Measurements from ENCODE around the gene TSFM.

TSFM gene

GRCh38 chr12:57782608-57783465, at the start of gene TSFM:
TSFM (plus strand) TSS chr12:57782787; CDS start chr12:57782802, 15 bp downstream.
- DNase-seq, result peak; percentile 97 to 98

GRCh38 chr12:57733928-57734327, 48.7 kb upstream of the TSFM start:
- DNase-seq, result no peak

- DNase-seq, result no peak
Observed at GRCh38 chr12:57734591-57734990, 48.0 kb upstream of the TSFM start.

GRCh38 chr12:57735198-57735855, 47.3 kb upstream of the TSFM start:
- no peak for DNase-seq

GRCh38 chr12:57735952-57736740, 46.4 kb upstream of the TSFM start:
- DNase-seq, result no peak

GRCh38 chr12:57736741-57737466, 45.7 kb upstream of the TSFM start:
- no peak for DNase-seq

- DNase-seq, result no peak
Observed at GRCh38 chr12:57737467-57738460, 44.8 kb upstream of the TSFM start.

GRCh38 chr12:57738661-57739237, 43.8 kb upstream of the TSFM start, which contains the start of gene AGAP2:
AGAP2 (minus strand) TSS chr12:57738742; CDS start chr12:57738246, 496 bp downstream.
- no peak for DNase-seq

GRCh38 chr12:57739387-57739786, 43.2 kb upstream of the TSFM start:
- DNase-seq, result no peak

GRCh38 chr12:57739914-57740538, 42.6 kb upstream of the TSFM start:
- no peak for DNase-seq

- peak; percentile 56 to 57 for DNase-seq
Observed at GRCh38 chr12:57740656-57741412, 41.8 kb upstream of the TSFM start.

GRCh38 chr12:57741413-57741789, 41.2 kb upstream of the TSFM start:
- DNase-seq, result no peak

- DNase-seq, result peak; percentile 66 to 73
Observed at GRCh38 chr12:57741844-57742738, 40.5 kb upstream of the TSFM start.

- DNase-seq, result no peak
Observed at GRCh38 chr12:57743769-57744168, 38.8 kb upstream of the TSFM start.

GRCh38 chr12:57744194-57744776, 38.3 kb upstream of the TSFM start:
- DNase-seq, result peak; percentile 68 to 74

GRCh38 chr12:57744777-57745484, 37.7 kb upstream of the TSFM start, which contains the start of gene TSPAN31:
TSPAN31 (plus strand) TSS chr12:57745039; CDS start chr12:57745155, 116 bp downstream.
- peak; percentile 89 to 91 for DNase-seq

GRCh38 chr12:57745485-57745881, 37.1 kb upstream of the TSFM start:
- DNase-seq, result no peak

Data from stimulated activated CD4-positive, alpha-beta T cell treated with anti-CD3 and anti-CD28 coated beads, Interleukin-2, amount 100 ng/mL, for 48 hours (primary cell).